Mesenchymal stem cell (in vitro differentiated cells and primary cell): ENCODE measurements around the gene ZNRD2. TPM values are rescaled to one million over a fixed set of nuclear protein-coding genes. Genes with fewer than 3 reads are reported as not detected.

Source experiments
- DNase-seq: peaks from one replicate; pipeline ENCODE4 v3.0.0-alpha.2; 2013
- H2AFZ ChIP-seq: one replicate; pipeline ENCODE4 v1.6.1; 2013; ENCODE audit warnings: low read depth, mild to moderate bottlenecking, control low read depth, inconsistent platforms, low read length, moderate library complexity
- H2AK5ac ChIP-seq: 2 replicates; pipeline ENCODE4 v1.6.1; 2013; ENCODE audit warnings: low read length, moderate library complexity, mild to moderate bottlenecking, inconsistent platforms; ENCODE audit not compliant: severe bottlenecking
- H2BK120ac ChIP-seq: one replicate; pipeline ENCODE4 v1.6.1; 2013; ENCODE audit warnings: low read depth, mild to moderate bottlenecking, inconsistent platforms, low read length, moderate library complexity
- H2BK12ac ChIP-seq, 2 experiments: one replicate each; pipeline ENCODE4 v1.6.1; 2013; ENCODE audit warnings: inconsistent platforms in 2 of 2, low read length in 2 of 2, mild to moderate bottlenecking in 2 of 2, moderate library complexity in 2 of 2, control low read depth in 1 of 2
- H2BK15ac ChIP-seq: one replicate; pipeline ENCODE4 v1.6.1; 2013; ENCODE audit warnings: mild to moderate bottlenecking, low read depth, inconsistent platforms; ENCODE audit not compliant: poor library complexity, severe bottlenecking
- H2BK5ac ChIP-seq: 2 replicates; pipeline ENCODE4 v1.6.1; 2013; ENCODE audit warnings: low read depth, mild to moderate bottlenecking, low read length, control low read depth, inconsistent platforms; ENCODE audit not compliant: poor library complexity, severe bottlenecking
- H3K14ac ChIP-seq, 2 experiments: one replicate each; pipeline ENCODE4 v1.6.1; 2013; ENCODE audit warnings: inconsistent platforms in 2 of 2, low read length in 2 of 2, control low read depth in 1 of 2, mild to moderate bottlenecking in 1 of 2, moderate library complexity in 1 of 2
- H3K18ac ChIP-seq, 2 experiments: one replicate each; pipeline ENCODE4 v1.6.1; 2013; ENCODE audit warnings: inconsistent platforms in 2 of 2, low read length in 2 of 2, control low read depth in 1 of 2, low read depth in 1 of 2, mild to moderate bottlenecking in 1 of 2
- H3K23ac ChIP-seq, 2 experiments: one replicate each; pipeline ENCODE4 v1.6.1; 2013; ENCODE audit warnings: inconsistent platforms in 2 of 2, low read length in 2 of 2, mild to moderate bottlenecking in 2 of 2, moderate library complexity in 2 of 2, control low read depth in 1 of 2
- H3K27ac ChIP-seq: 2 replicates; pipeline ENCODE4 v1.5.1; 2013; ENCODE audit warnings: mild to moderate bottlenecking, moderate library complexity, low read length, control low read depth, inconsistent platforms; ENCODE audit not compliant: poor library complexity, severe bottlenecking
- H3K27me3 ChIP-seq, 2 experiments: 2 replicates each; pipeline versions ENCODE4 v1.6.1 to v1.7.0; 2013; ENCODE audit warnings: low read length in 2 of 2, mild to moderate bottlenecking in 2 of 2, moderate library complexity in 2 of 2, control low read depth in 1 of 2, inconsistent platforms in 1 of 2; ENCODE audit not compliant: control insufficient read depth in 1 of 2, insufficient read depth in 1 of 2
- H3K36me3 ChIP-seq, 2 experiments: 2 replicates each; pipeline versions ENCODE4 v1.6.1 to v1.7.0; 2013; ENCODE audit warnings: low read length in 2 of 2, control low read depth in 1 of 2, inconsistent platforms in 1 of 2, low read depth in 1 of 2, mild to moderate bottlenecking in 1 of 2; ENCODE audit not compliant: insufficient read depth in 2 of 2, control insufficient read depth in 1 of 2
- H3K4ac ChIP-seq, 2 experiments: one replicate each; pipeline ENCODE4 v1.6.1; 2013; ENCODE audit warnings: inconsistent platforms in 2 of 2, low read length in 2 of 2, mild to moderate bottlenecking in 2 of 2, moderate library complexity in 2 of 2, control low read depth in 1 of 2, low read depth in 1 of 2
- H3K4me1 ChIP-seq: 2 replicates; pipeline ENCODE4 v1.6.1; 2013; ENCODE audit warnings: low read depth, low read length, control low read depth; ENCODE audit not compliant: control insufficient read depth, insufficient read depth
- H3K4me2 ChIP-seq: 2 replicates; pipeline ENCODE4 v1.6.1; 2013; ENCODE audit warnings: low read length, mild to moderate bottlenecking, inconsistent platforms; ENCODE audit not compliant: poor library complexity, severe bottlenecking
- H3K4me3 ChIP-seq, 2 experiments: 2 replicates each; pipeline versions ENCODE4 v1.5.1 to v1.7.0; 2013; ENCODE audit warnings: low read length in 2 of 2, mild to moderate bottlenecking in 2 of 2, control low read depth in 1 of 2, low read depth in 1 of 2; ENCODE audit not compliant: insufficient read depth in 1 of 2
- H3K79me1 ChIP-seq: replicated peaks from 2 replicates; pipeline ENCODE4 v1.6.1; 2013; ENCODE audit warnings: mild to moderate bottlenecking, control low read depth, low read length, inconsistent platforms; ENCODE audit not compliant: poor library complexity, severe bottlenecking
- H3K9ac ChIP-seq: 2 replicates; pipeline ENCODE4 v1.7.0; 2013; ENCODE audit warnings: mild to moderate bottlenecking, low read length, moderate library complexity
- H3K9me3 ChIP-seq: 2 replicates; pipeline ENCODE4 v1.7.0; 2013; ENCODE audit warnings: mild to moderate bottlenecking, low read length; ENCODE audit not compliant: control insufficient read depth
- H4K8ac ChIP-seq: one replicate; pipeline ENCODE4 v1.6.1; 2013; ENCODE audit warnings: inconsistent platforms, mild to moderate bottlenecking, low read length, moderate library complexity
- H4K91ac ChIP-seq: one replicate; pipeline ENCODE4 v1.6.1; 2013; ENCODE audit warnings: mild to moderate bottlenecking, low read length, inconsistent platforms
- WGBS: methylation state at CpG from one replicate; pipeline ENCODE4 v1.1.7; 2013; ENCODE audit warnings: mixed read lengths; 5-methylcytosine and 5-hydroxymethylcytosine counted together
- small RNA-seq: library from polyadenylated mRNA; stranded (forward); fragments of <200 nt; extraction: miRNeasy Mini kit (QIAGEN cat#:217004); gene quantifications from one replicate; pipeline ENCODE3, GENCODE V24; 2013; ENCODE audit warnings: low read depth

Gene ZNRD2

DNA sequence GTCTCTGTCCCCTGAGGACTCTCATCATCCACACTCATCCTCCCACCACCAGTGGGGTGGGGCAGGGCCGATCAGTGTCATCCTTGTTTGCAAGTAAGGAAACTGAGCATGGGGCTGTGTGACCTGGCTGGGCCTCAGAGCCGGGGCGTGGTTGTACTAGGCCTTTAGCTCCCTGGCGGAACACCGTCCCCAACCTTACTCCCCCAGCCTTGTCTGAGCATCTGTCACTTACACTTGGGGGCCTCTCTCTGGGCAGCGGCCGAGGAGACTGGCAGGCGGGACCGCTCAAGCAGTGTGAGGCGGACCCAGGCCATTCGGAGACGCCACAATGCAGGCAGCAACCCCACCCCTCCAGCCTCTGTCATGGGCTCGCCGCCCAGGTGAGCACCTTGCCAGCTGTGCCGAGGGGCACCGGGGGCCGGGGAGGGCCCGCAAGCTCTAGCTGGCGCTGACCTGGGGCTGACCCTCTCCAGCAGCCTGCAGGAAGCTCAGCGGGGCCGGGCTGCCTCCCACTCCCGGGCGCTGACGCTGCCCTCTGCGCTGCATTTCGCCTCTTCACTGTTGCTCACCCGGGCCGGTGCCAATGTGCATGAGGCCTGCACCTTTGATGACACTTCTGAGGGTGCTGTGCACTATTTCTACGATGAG, 49.1 kb downstream of the ZNRD2 start:
- H3K27me3 ChIP-seq = no peaks in the 10 kb centered on the region
- H2AFZ ChIP-seq = no peak overlapping the region
- no peak overlapping the region for H3K9ac ChIP-seq
- no peaks in the 10 kb centered on the region for H3K9me3 ChIP-seq
- no peak overlapping the region for H3K4me3 ChIP-seq
- no peak overlapping the region for H3K18ac ChIP-seq
- no peak overlapping the region for H3K23ac ChIP-seq
- H3K4me2 ChIP-seq = no peak overlapping the region
- H3K36me3 ChIP-seq = peaks cover 68 to 73% of the 10 kb centered on the region in 2 experiments
- no peak for DNase-seq
- no peak overlapping the region for H3K27ac ChIP-seq
- H2BK12ac ChIP-seq = no peak overlapping the region
- H4K91ac ChIP-seq = no peak overlapping the region
- H2BK15ac ChIP-seq = no peak overlapping the region
- H3K14ac ChIP-seq = no peak overlapping the region
- H2AK5ac ChIP-seq = no peak overlapping the region
- 94% methylated on average over 29 of the region's 29 CpGs for WGBS
- H3K4me1 ChIP-seq = peaks cover 37% of the 10 kb centered on the region
- no peak overlapping the region for H2BK120ac ChIP-seq
- H4K8ac ChIP-seq = no peak overlapping the region
- H3K79me1 ChIP-seq = peaks cover 36% of the 10 kb centered on the region
- H2BK5ac ChIP-seq = no peak overlapping the region
- H3K4ac ChIP-seq = no peak overlapping the region

DNA sequence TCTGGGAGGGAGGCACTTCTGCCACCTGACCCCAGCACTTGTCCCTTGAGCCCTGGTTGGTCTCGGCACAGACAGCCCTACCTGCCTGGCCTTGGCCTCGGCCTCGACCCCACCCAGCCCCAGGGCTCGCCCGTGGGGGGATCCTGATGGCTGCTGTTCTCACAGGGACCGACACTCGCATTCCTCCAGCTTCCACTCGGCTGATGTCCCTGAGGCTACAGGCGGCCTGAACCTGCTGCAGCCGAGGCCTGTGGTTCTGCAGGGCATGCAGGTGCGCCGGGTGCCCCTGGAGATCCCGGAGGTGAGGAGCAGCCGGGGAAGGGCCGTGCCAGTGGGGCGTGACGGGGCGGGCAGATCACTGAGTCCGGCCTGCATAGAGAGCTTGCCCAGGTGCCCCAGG, 50.4 kb downstream of the ZNRD2 start:
- peaks cover 41% of the 10 kb centered on the region for H3K4me1 ChIP-seq
- peak overlapping the region; percentile 0 for H3K4me2 ChIP-seq
- no peaks in the 10 kb centered on the region for H3K27me3 ChIP-seq
- no peak overlapping the region for H3K9ac ChIP-seq
- H3K23ac ChIP-seq = no peak overlapping the region
- no peak overlapping the region for H2AFZ ChIP-seq
- no peak overlapping the region for H4K8ac ChIP-seq
- no peak overlapping the region for H2BK5ac ChIP-seq
- H3K79me1 ChIP-seq = peaks cover 39% of the 10 kb centered on the region
- no peak overlapping the region for H2AK5ac ChIP-seq
- H3K18ac ChIP-seq = no peak overlapping the region
- H3K14ac ChIP-seq = no peak overlapping the region
- H3K27ac ChIP-seq = peak overlapping the region; percentile 5
- H3K36me3 ChIP-seq = peaks cover 80 to 84% of the 10 kb centered on the region in 2 experiments
- no peak overlapping the region for H2BK12ac ChIP-seq
- H4K91ac ChIP-seq = no peak overlapping the region
- no peak for DNase-seq
- H2BK15ac ChIP-seq = no peak overlapping the region
- H3K9me3 ChIP-seq = no peaks in the 10 kb centered on the region
- WGBS = 95% methylated on average over 19 of the region's 19 CpGs
- no peak overlapping the region for H3K4me3 ChIP-seq
- H3K4ac ChIP-seq = no peak overlapping the region
- H2BK120ac ChIP-seq = no peak overlapping the region

DNA sequence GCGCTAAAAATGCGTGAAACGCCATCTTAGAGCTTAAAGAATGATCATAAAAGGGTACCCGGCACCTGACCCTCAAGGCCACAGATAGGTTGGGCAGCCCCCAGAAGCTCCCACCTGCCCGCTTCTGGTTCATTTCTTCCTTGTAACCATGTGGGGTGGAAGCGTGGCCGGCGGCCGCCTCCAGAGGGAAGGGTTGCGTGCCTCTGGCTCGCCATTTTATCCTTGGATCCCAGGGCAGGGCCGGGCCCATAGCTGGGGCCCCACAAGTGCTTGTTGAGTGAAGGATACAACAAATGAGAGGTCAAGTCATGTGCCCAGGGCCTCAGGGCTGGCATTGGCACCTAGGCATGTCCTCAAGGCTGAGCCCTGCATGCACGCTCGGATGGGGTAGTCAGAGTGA, 51.2 kb downstream of the ZNRD2 start:
- H3K27me3 ChIP-seq = no peaks in the 10 kb centered on the region
- no peak overlapping the region for H2BK12ac ChIP-seq
- peaks cover 88 to 92% of the 10 kb centered on the region in 2 experiments for H3K36me3 ChIP-seq
- no peak overlapping the region for H4K8ac ChIP-seq
- no peak for DNase-seq
- no peak overlapping the region for H2BK15ac ChIP-seq
- no peak overlapping the region for H2BK120ac ChIP-seq
- WGBS = 98% methylated on average over 14 of the region's 14 CpGs
- H3K27ac ChIP-seq = peak overlapping the region; percentile 9
- peak overlapping the region; percentile 2 for H2AK5ac ChIP-seq
- H3K4me2 ChIP-seq = no peak overlapping the region
- no peak overlapping the region for H3K9ac ChIP-seq
- H3K9me3 ChIP-seq = no peaks in the 10 kb centered on the region
- H3K14ac ChIP-seq = no peak overlapping the region
- H2AFZ ChIP-seq = no peak overlapping the region
- no peak overlapping the region for H2BK5ac ChIP-seq
- no peak overlapping the region for H3K4ac ChIP-seq
- H3K18ac ChIP-seq = no peak overlapping the region
- no peak overlapping the region for H3K23ac ChIP-seq
- no peak overlapping the region for H4K91ac ChIP-seq
- H3K4me3 ChIP-seq = no peak overlapping the region
- peaks cover 39% of the 10 kb centered on the region for H3K79me1 ChIP-seq
- peaks cover 43% of the 10 kb centered on the region for H3K4me1 ChIP-seq

Small RNAs within 50 kb of the gene (small RNA-seq; reads per million reads assigned to genes)
- gene AP001362.1 = not detected
